Neural progenitor cell (in vitro differentiated cells): ENCODE measurements around the gene CRK. TPM values are rescaled to one million over a fixed set of nuclear protein-coding genes. Genes with fewer than 3 reads are reported as not detected.

Experiments
- DNase-seq: peaks from one replicate; pipeline ENCODE4 v3.0.0-alpha.2; 2016; ENCODE audit warnings: low spot score
- H2AFZ ChIP-seq: fragments of 200-600 bp; sonication (generic); replicated peaks from 2 replicates; pipeline ENCODE4 v1.6.1; 2016; ENCODE audit warnings: antibody characterized with exemption
- H3F3A ChIP-seq: fragments of 200-600 bp; sonication (generic); 2 replicates; pipeline ENCODE4 v1.6.1; 2016; ENCODE audit warnings: antibody characterized with exemption, low read depth
- H3K27ac ChIP-seq: fragments of 200-600 bp; sonication (generic); 2 replicates; pipeline ENCODE4 v1.5.1; 2016; ENCODE audit warnings: mild to moderate bottlenecking
- H3K27me3 ChIP-seq: fragments of 200-600 bp; sonication (generic); 2 replicates; pipeline ENCODE4 v1.6.1; 2016; ENCODE audit warnings: mild to moderate bottlenecking, moderate library complexity
- H3K36me3 ChIP-seq: fragments of 200-600 bp; sonication (generic); 2 replicates; pipeline ENCODE4 v1.5.1; 2016
- H3K4me1 ChIP-seq: fragments of 200-600 bp; sonication (generic); 2 replicates; pipeline ENCODE4 v1.6.1; 2016; ENCODE audit warnings: mixed run types
- H3K4me2 ChIP-seq: fragments of 200-600 bp; sonication (generic); 2 replicates; pipeline ENCODE4 v1.6.1; 2016
- H3K4me3 ChIP-seq: fragments of 200-600 bp; sonication (generic); 2 replicates; pipeline ENCODE4 v1.5.1; 2016
- H3K79me2 ChIP-seq: fragments of 200-600 bp; sonication (generic); 2 replicates; pipeline ENCODE4 v1.6.1; 2016; ENCODE audit warnings: low read depth
- H3K9ac ChIP-seq: fragments of 200-600 bp; sonication (generic); 2 replicates; pipeline ENCODE4 v1.6.1; 2016
- H3K9me3 ChIP-seq: fragments of 200-600 bp; sonication (generic); 2 replicates; pipeline ENCODE4 v1.5.1; 2016; ENCODE audit warnings: low read depth
- H4K20me1 ChIP-seq: fragments of 200-600 bp; sonication (generic); 2 replicates; pipeline ENCODE4 v1.6.1; 2016; ENCODE audit warnings: low read depth
- H3K27ac Mint-ChIP-seq: 3 replicates; pipeline ENCODE4 v1.8.0; 2021; ENCODE audit warnings: mixed read lengths
- H3K27me3 Mint-ChIP-seq: 2 replicates; pipeline ENCODE4 v1.8.0; 2022; ENCODE audit warnings: low read depth, mild to moderate bottlenecking, inconsistent platforms, moderate library complexity, mixed read lengths; ENCODE audit not compliant: insufficient read depth
- H3K36me3 Mint-ChIP-seq: 3 replicates; pipeline ENCODE4 v1.8.0; 2021; ENCODE audit warnings: mixed read lengths
- H3K4me1 Mint-ChIP-seq: 3 replicates; pipeline ENCODE4 v1.8.0; 2021; ENCODE audit warnings: mixed read lengths
- H3K4me3 Mint-ChIP-seq: 3 replicates; pipeline ENCODE4 v1.8.0; 2021; ENCODE audit warnings: mild to moderate bottlenecking, moderate library complexity, mixed read lengths
- H3K9me3 Mint-ChIP-seq: 3 replicates; pipeline ENCODE4 v1.8.0; 2020; ENCODE audit warnings: mixed read lengths
- EZH2 ChIP-seq: fragments of 200-600 bp; sonication (generic); IDR thresholded peaks from 2 replicates; pipeline ENCODE4 v1.6.1; 2017; ENCODE audit warnings: antibody characterized with exemption, mild to moderate bottlenecking, moderate library complexity
- EZH2phosphoT487 ChIP-seq: fragments of 200-600 bp; sonication (generic); IDR thresholded peaks from 2 replicates; pipeline ENCODE4 v1.6.1; 2017; ENCODE audit warnings: antibody characterized with exemption
- total RNA-seq: library from RNA; depleted of rRNA; stranded (reverse); fragments of >200 nt; gene quantifications from 2 replicates; pipeline ENCODE4 v1.2.3, GENCODE V29; 2015; ENCODE audit warnings: low replicate concordance
- TF ChIP-seq, protein P1 (sequence below): fragments of 200-600 bp; sonication (generic); IDR thresholded peaks from 2 replicates; pipeline ENCODE4 v1.5.1; 2017; ENCODE audit warnings: antibody characterized with exemption, mild to moderate bottlenecking

Gene CRK
- total RNA-seq, 1 donor from 2014 or later: 59.6 TPM

DNA sequence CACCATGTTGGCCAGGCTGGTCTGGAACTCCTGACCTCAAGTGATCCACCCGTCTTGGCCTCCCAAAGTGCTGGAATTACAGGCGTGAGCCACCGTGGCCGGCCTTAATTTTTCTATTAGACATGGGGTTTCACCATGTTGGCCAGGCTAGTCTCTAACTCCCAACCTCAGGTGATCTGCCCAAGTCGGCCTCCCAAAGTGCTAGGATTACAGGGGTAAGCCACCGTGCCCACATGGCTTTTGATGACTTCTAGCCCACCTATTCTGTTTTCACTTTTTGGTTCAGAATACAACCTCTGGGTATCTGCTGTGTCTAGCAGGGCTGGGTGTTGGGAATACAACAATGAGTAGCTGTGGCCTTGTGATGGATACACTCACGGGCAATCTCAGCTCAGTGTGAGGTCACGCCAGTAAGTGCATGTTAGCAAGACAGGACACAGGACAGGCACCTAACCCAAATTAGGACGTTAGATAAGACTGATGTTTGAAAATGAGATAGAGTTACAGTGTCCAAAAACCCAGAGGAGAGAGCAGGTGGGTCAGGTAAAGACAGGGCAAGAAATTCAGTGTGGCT is 41.9 kb downstream of the CRK start:
- H4K20me1 ChIP-seq: no peaks in the 10 kb centered on the region
- no peak overlapping the region for H3K27ac ChIP-seq
- H2AFZ ChIP-seq: no peak overlapping the region
- H3K9ac ChIP-seq: no peak overlapping the region
- no peak for DNase-seq
- Mint-ChIP-seq H3K4me3 (no peak overlapping the region), H3K27me3 (no peaks in the 10 kb centered on the region), H3K36me3 (peaks cover 3% of the 10 kb centered on the region), H3K9me3 (no peaks in the 10 kb centered on the region), H3K27ac (no peak overlapping the region), H3K4me1 (no peaks in the 10 kb centered on the region)
- H3F3A ChIP-seq: peaks cover 8% of the 10 kb centered on the region
- H3K27me3 ChIP-seq: no peaks in the 10 kb centered on the region
- no peaks in the 10 kb centered on the region for H3K9me3 ChIP-seq
- TF ChIP-seq EZH2: no peak
- no peak overlapping the region for H3K4me2 ChIP-seq
- no peaks in the 10 kb centered on the region for H3K79me2 ChIP-seq
- H3K36me3 ChIP-seq: no peaks in the 10 kb centered on the region
- no peak overlapping the region for H3K4me3 ChIP-seq
- H3K4me1 ChIP-seq: no peaks in the 10 kb centered on the region

DNA sequence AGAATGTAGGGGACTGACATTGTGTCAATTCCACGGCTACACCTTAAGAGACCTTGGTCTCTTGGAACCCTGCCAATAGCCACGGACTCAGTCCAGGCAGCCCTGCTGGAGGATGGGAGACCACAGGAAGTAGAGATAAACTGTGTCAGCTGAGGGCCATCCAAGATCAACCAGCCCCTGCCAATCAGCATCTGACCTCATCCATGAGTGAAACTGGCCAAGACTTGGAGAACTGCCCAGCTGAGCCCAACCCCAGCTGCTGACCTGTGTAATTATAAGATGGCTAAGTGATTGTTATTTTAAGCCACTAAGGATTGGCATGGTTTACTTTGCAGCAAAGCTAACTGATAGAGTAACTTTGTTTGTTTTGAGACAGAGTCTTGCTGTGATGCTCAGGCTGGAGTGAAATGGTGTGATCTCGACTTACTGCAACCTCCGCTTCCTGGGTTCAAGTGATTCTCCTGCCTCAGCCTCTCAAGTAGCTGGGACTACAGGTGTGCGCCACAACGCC is 42.7 kb downstream of the CRK start:
- H3K27me3 Mint-ChIP-seq: no peaks in the 10 kb centered on the region
- Histone ChIP-seq H3K4me1 (no peaks in the 10 kb centered on the region), H2AFZ (no peak overlapping the region), H3K9ac (no peak overlapping the region), H3F3A (peaks cover 8% of the 10 kb centered on the region), H3K4me2 (no peak overlapping the region), H3K79me2 (no peaks in the 10 kb centered on the region), H3K27ac (no peak overlapping the region), H4K20me1 (no peaks in the 10 kb centered on the region), H3K27me3 (no peaks in the 10 kb centered on the region), H3K36me3 (no peaks in the 10 kb centered on the region), H3K9me3 (no peaks in the 10 kb centered on the region), H3K4me3 (no peak overlapping the region)
- H3K4me3 Mint-ChIP-seq: no peak overlapping the region
- TF ChIP-seq EZH2 (no peak), EZH2phosphoT487 (no peak)
- TF ChIP-seq, protein P1, sequence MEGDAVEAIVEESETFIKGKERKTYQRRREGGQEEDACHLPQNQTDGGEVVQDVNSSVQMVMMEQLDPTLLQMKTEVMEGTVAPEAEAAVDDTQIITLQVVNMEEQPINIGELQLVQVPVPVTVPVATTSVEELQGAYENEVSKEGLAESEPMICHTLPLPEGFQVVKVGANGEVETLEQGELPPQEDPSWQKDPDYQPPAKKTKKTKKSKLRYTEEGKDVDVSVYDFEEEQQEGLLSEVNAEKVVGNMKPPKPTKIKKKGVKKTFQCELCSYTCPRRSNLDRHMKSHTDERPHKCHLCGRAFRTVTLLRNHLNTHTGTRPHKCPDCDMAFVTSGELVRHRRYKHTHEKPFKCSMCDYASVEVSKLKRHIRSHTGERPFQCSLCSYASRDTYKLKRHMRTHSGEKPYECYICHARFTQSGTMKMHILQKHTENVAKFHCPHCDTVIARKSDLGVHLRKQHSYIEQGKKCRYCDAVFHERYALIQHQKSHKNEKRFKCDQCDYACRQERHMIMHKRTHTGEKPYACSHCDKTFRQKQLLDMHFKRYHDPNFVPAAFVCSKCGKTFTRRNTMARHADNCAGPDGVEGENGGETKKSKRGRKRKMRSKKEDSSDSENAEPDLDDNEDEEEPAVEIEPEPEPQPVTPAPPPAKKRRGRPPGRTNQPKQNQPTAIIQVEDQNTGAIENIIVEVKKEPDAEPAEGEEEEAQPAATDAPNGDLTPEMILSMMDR: no peak
- no peak for DNase-seq
- H3K36me3 Mint-ChIP-seq: peaks cover 3% of the 10 kb centered on the region
- H3K27ac Mint-ChIP-seq: no peak overlapping the region
- no peaks in the 10 kb centered on the region for H3K9me3 Mint-ChIP-seq
- no peaks in the 10 kb centered on the region for H3K4me1 Mint-ChIP-seq

DNA sequence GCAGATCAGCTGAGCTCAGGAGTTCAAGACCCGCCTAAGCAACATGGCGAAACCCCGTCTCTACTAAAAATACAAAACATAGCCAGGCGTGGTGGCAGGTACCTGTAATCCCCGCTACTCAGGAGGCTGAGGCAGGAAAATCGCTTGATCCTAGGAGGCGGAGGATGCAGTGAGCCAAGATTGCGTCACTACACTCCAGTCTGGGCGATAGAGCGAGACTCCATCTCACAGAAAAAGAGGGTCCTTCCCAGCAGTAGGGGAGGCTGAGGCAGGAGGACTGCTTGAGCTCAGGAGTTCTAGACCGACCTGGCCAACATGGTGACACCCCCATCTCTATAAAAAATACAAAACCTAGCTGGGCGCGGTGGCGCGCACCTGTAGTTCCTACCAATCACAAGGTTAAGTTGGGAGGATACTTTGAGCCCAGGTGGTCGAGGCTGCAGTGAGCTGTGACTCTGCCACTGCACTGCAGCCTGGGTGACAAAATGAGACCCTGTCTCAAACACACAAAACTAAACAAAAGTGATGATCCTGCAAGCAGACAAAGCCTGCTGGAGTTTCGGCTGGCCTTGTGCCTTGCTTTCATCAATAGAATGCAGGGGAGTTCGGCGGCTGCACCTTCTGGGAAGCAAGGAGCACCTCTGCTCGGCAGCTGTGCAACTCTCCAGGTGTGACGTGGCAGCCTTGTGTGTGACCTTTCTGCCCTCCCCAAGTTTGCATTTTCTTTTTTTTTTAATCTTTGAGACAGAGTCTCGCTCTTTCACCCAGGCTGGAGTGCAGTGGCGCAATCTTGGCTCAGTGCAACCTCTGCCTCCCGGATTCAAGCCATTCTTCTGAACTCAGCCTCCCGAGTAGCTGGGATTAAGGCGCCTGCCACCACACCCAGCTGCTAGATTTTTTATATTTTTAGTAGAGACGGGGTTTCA is 43.6 kb downstream of the CRK start:
- Histone ChIP-seq H2AFZ (no peak overlapping the region), H3K9ac (no peak overlapping the region), H3K36me3 (no peaks in the 10 kb centered on the region), H3K79me2 (no peaks in the 10 kb centered on the region), H3K27ac (no peak overlapping the region), H3K27me3 (no peaks in the 10 kb centered on the region), H4K20me1 (no peaks in the 10 kb centered on the region), H3F3A (peaks cover 8% of the 10 kb centered on the region), H3K9me3 (no peaks in the 10 kb centered on the region), H3K4me2 (no peak overlapping the region), H3K4me1 (no peaks in the 10 kb centered on the region), H3K4me3 (no peak overlapping the region)
- no peaks in the 10 kb centered on the region for H3K4me1 Mint-ChIP-seq
- no peaks in the 10 kb centered on the region for H3K27me3 Mint-ChIP-seq
- TF ChIP-seq EZH2 (no peak), EZH2phosphoT487 (no peak)
- TF ChIP-seq, protein P1: no peak
- DNase-seq: no peak
- H3K27ac Mint-ChIP-seq: no peak overlapping the region
- H3K36me3 Mint-ChIP-seq: no peaks in the 10 kb centered on the region
- no peaks in the 10 kb centered on the region for H3K9me3 Mint-ChIP-seq
- H3K4me3 Mint-ChIP-seq: no peak overlapping the region

DNA sequence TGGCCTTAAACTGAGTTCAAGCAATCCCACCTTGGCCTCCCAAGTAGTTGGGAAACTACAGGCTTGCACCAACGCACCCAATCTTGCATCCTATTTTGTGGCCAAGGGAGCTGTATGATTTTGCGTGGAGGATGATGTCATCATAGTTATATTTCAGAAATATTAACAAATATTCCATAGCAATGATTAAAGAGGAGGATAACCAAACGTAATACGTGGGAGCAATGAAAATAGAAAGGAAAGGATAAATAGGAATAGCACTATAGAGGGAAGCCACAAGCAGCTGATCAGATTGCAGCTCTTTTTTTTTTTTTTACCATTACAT is 53.8 kb downstream of the CRK start:
- Histone ChIP-seq H3K4me2 (no peak overlapping the region), H3K9ac (no peak overlapping the region), H3F3A (peaks cover 19% of the 10 kb centered on the region), H3K79me2 (peaks cover 40% of the 10 kb centered on the region), H2AFZ (no peak overlapping the region), H4K20me1 (peaks cover 19% of the 10 kb centered on the region), H3K9me3 (no peaks in the 10 kb centered on the region), H3K27ac (no peak overlapping the region), H3K27me3 (no peaks in the 10 kb centered on the region), H3K4me1 (peaks cover 8% of the 10 kb centered on the region), H3K4me3 (no peak overlapping the region), H3K36me3 (no peaks in the 10 kb centered on the region)
- Mint-ChIP-seq H3K27me3 (peaks cover 9% of the 10 kb centered on the region), H3K27ac (peak overlapping the region; percentile 68), H3K36me3 (peaks cover 16% of the 10 kb centered on the region), H3K4me1 (peaks cover 26% of the 10 kb centered on the region), H3K4me3 (peak overlapping the region; percentile 3), H3K9me3 (peaks cover 2% of the 10 kb centered on the region)
- TF ChIP-seq, protein P1: no peak
- no peak for DNase-seq
